Neural cell (in vitro differentiated cells): ENCODE data around the gene ANXA6. TPM values are rescaled to one million over a fixed set of nuclear protein-coding genes. Genes with fewer than 3 reads are reported as not detected.

Source experiments
- H2AFZ ChIP-seq: fragments of 200-600, 300-800 bp; sonication (generic), shearing (Covaris generic); 2 replicates; pipeline ENCODE4 v1.6.0; 2014; ENCODE audit warnings: low read depth, mild to moderate bottlenecking, antibody characterized with exemption, low read length, moderate library complexity
- H3F3A ChIP-seq: fragments of 200-600 bp; shearing (Covaris generic); 2 replicates; pipeline ENCODE4 v1.6.1; 2016; ENCODE audit warnings: mild to moderate bottlenecking, moderate library complexity, mixed read lengths, antibody characterized with exemption, low read length; ENCODE audit not compliant: insufficient read depth, poor library complexity, severe bottlenecking
- H3K27ac ChIP-seq: fragments of 200-600, 300-800 bp; sonication (generic), shearing (Covaris generic); 2 replicates; pipeline ENCODE4 v1.5.1; 2014; ENCODE audit warnings: mild to moderate bottlenecking, low read length, moderate library complexity
- H3K27me3 ChIP-seq: fragments of 300-800, 200-600 bp; sonication (generic), shearing (Covaris generic); 2 replicates; pipeline ENCODE4 v1.6.0; 2014; ENCODE audit warnings: mild to moderate bottlenecking, low read depth, low read length, moderate library complexity; ENCODE audit not compliant: insufficient read depth
- H3K36me3 ChIP-seq: fragments of 300-800, 200-600 bp; sonication (generic), shearing (Covaris generic); 2 replicates; pipeline ENCODE4 v1.5.1; 2014; ENCODE audit warnings: mild to moderate bottlenecking, antibody characterized with exemption, low read length, moderate library complexity; ENCODE audit not compliant: insufficient read depth
- H3K4me2 ChIP-seq: fragments of 300-800, 200-600 bp; sonication (generic), shearing (Covaris generic); 2 replicates; pipeline ENCODE4 v1.6.0; 2014; ENCODE audit warnings: mild to moderate bottlenecking, low read length
- H3K4me3 ChIP-seq: fragments of 300-800, 200-600 bp; sonication (generic), shearing (Covaris generic); 2 replicates; pipeline ENCODE4 v1.5.1; 2014; ENCODE audit warnings: mild to moderate bottlenecking, low read length, moderate library complexity
- H3K79me2 ChIP-seq: fragments of 200-600 bp; shearing (Covaris generic); replicated peaks from 2 replicates; pipeline ENCODE4 v1.6.0; 2014; ENCODE audit warnings: mild to moderate bottlenecking, low read length, moderate library complexity; ENCODE audit not compliant: insufficient read depth
- H3K9ac ChIP-seq: fragments of 300-800, 200-600 bp; sonication (generic), shearing (Covaris generic); 2 replicates; pipeline ENCODE4 v1.6.1; 2016; ENCODE audit warnings: mild to moderate bottlenecking, low read length, mixed read lengths
- H3K9me2 ChIP-seq: fragments of 200-600 bp; shearing (Covaris generic); 2 replicates; pipeline ENCODE4 v1.6.1; 2016; ENCODE audit warnings: mild to moderate bottlenecking, low read length, mixed read lengths; ENCODE audit not compliant: insufficient read depth
- H3K9me3 ChIP-seq: fragments of 200-600, 300-800 bp; sonication (generic), shearing (Covaris generic); 2 replicates; pipeline ENCODE4 v1.6.1; 2016; ENCODE audit warnings: mild to moderate bottlenecking, mixed run types, low read length, moderate library complexity, mixed read lengths
- H4K20me1 ChIP-seq: fragments of 200-600 bp; shearing (Covaris generic); 2 replicates; pipeline ENCODE4 v1.6.1; 2016; ENCODE audit warnings: mild to moderate bottlenecking, mixed run types; ENCODE audit not compliant: insufficient read depth
- EP300 ChIP-seq: fragments of 450-650 bp; conservative IDR thresholded peaks from 2 replicates; pipeline ENCODE4 v1.6.1; 2014; ENCODE audit warnings: antibody characterized with exemption, mild to moderate bottlenecking, moderate library complexity; ENCODE audit not compliant: poor library complexity, severe bottlenecking
- MXI1 ChIP-seq: fragments of 450-650 bp; conservative IDR thresholded peaks from 2 replicates; pipeline ENCODE4 v1.6.1; 2014; ENCODE audit warnings: antibody characterized with exemption, mild to moderate bottlenecking; ENCODE audit not compliant: poor library complexity, severe bottlenecking
- POLR2AphosphoS5 ChIP-seq: IDR thresholded peaks from 2 replicates; pipeline ENCODE4 v1.6.1; 2012
- RAD21 ChIP-seq: fragments of 450-650 bp; conservative IDR thresholded peaks from 2 replicates; pipeline ENCODE4 v1.6.1; 2014; ENCODE audit warnings: antibody characterized with exemption, mild to moderate bottlenecking, moderate library complexity
- REST ChIP-seq: IDR thresholded peaks from 2 replicates; pipeline ENCODE4 v1.6.1; 2012; ENCODE audit warnings: borderline replicate concordance
- SMC3 ChIP-seq: fragments of 450-650 bp; conservative IDR thresholded peaks from 2 replicates; pipeline ENCODE4 v1.6.1; 2014; ENCODE audit warnings: antibody characterized with exemption, mild to moderate bottlenecking, moderate library complexity; ENCODE audit not compliant: poor library complexity
- TAF1 ChIP-seq: IDR thresholded peaks from 2 replicates; pipeline ENCODE4 v1.6.1; 2012; ENCODE audit warnings: low read depth
- polyA plus RNA-seq: library from polyadenylated mRNA; depleted of rRNA; stranded (reverse); fragments of >200 nt; gene quantifications from 2 replicates; pipeline ENCODE4 v1.2.3, GENCODE V29; 2014
- TF ChIP-seq, protein P1 (sequence below): fragments of 450-650 bp; IDR thresholded peaks from 2 replicates; pipeline ENCODE4 v1.5.1; 2014; ENCODE audit warnings: antibody characterized with exemption, mild to moderate bottlenecking, moderate library complexity; ENCODE audit not compliant: poor library complexity, severe bottlenecking

Gene ANXA6
- polyA plus RNA-seq, 1 donor from 2014 or later: 27.5 TPM

- no peaks in the 10 kb centered on the region for H3K9me3 ChIP-seq
- H3F3A ChIP-seq: no peaks in the 10 kb centered on the region
- H4K20me1 ChIP-seq: no peaks in the 10 kb centered on the region
- no peak overlapping the region for H3K27ac ChIP-seq
- H3K9me2 ChIP-seq: no peaks in the 10 kb centered on the region
- H3K27me3 ChIP-seq: no peaks in the 10 kb centered on the region
- H3K4me3 ChIP-seq: no peak overlapping the region
- TF ChIP-seq RAD21: no peak
- no peak for TF ChIP-seq EP300
- TF ChIP-seq, protein P1, sequence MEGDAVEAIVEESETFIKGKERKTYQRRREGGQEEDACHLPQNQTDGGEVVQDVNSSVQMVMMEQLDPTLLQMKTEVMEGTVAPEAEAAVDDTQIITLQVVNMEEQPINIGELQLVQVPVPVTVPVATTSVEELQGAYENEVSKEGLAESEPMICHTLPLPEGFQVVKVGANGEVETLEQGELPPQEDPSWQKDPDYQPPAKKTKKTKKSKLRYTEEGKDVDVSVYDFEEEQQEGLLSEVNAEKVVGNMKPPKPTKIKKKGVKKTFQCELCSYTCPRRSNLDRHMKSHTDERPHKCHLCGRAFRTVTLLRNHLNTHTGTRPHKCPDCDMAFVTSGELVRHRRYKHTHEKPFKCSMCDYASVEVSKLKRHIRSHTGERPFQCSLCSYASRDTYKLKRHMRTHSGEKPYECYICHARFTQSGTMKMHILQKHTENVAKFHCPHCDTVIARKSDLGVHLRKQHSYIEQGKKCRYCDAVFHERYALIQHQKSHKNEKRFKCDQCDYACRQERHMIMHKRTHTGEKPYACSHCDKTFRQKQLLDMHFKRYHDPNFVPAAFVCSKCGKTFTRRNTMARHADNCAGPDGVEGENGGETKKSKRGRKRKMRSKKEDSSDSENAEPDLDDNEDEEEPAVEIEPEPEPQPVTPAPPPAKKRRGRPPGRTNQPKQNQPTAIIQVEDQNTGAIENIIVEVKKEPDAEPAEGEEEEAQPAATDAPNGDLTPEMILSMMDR: no peak
- TF ChIP-seq MXI1: no peak
- TF ChIP-seq POLR2AphosphoS5: no peak
- TF ChIP-seq REST: no peak
- TF ChIP-seq TAF1: no peak
- H3K9ac ChIP-seq: no peak overlapping the region
- H3K36me3 ChIP-seq: no peaks in the 10 kb centered on the region
- H3K4me2 ChIP-seq: no peak overlapping the region
- H3K79me2 ChIP-seq: no peaks in the 10 kb centered on the region
- no peak overlapping the region for H2AFZ ChIP-seq
Measured at GRCh38 chr5:151056379-151057325, 100.9 kb downstream of the ANXA6 start.

DNA sequence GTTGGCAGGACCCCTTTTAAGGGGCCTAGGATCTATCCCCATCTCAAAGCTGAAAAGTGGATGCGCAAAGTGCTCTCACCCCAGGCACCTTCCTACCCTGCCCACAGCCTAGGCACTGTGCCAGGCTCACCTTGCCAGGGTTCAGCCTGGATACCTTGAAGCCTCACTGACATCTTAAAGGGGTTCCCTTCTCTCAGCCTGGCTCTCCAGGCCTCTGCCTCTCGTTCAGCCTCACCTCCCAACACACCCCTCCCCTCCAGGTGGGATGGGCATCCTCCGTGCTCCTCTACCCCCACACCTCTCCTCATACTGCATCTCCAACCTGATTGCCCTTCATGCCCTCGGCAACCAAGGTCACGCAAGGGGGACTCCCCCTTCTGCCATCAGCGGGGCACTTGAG lies 102.2 kb downstream of the ANXA6 start:
- no peaks in the 10 kb centered on the region for H3K9me3 ChIP-seq
- H3K9me2 ChIP-seq: no peaks in the 10 kb centered on the region
- no peaks in the 10 kb centered on the region for H3K36me3 ChIP-seq
- no peak overlapping the region for H3K9ac ChIP-seq
- H3K27me3 ChIP-seq: no peaks in the 10 kb centered on the region
- no peak overlapping the region for H3K4me3 ChIP-seq
- no peaks in the 10 kb centered on the region for H3F3A ChIP-seq
- no peak overlapping the region for H2AFZ ChIP-seq
- no peak overlapping the region for H3K4me2 ChIP-seq
- TF ChIP-seq TAF1 (no peak), POLR2AphosphoS5 (no peak), SMC3 (no peak)
- H3K27ac ChIP-seq: no peak overlapping the region
- no peaks in the 10 kb centered on the region for H3K79me2 ChIP-seq
- no peaks in the 10 kb centered on the region for H4K20me1 ChIP-seq
